HEK293 (cell line): ENCODE results near the gene CREBBP.

Source experiments
- HOXD13 ChIP-seq: sonication (generic); formaldehyde crosslinking; IDR thresholded peaks from 2 replicates; pipeline ENCODE4 v1.8.0; 2022; ENCODE audit warnings: missing genetic modification reagents, borderline replicate concordance
- ZBTB1 ChIP-seq: fragments of 450-650 bp; formaldehyde crosslinking; IDR thresholded peaks from 2 replicates; pipeline ENCODE4 v1.5.1; 2016; ENCODE audit warnings: missing biosample characterization, missing genetic modification characterization
- ZBTB21 ChIP-seq: fragments of 450-650 bp; formaldehyde crosslinking; IDR thresholded peaks from 2 replicates; pipeline ENCODE4 v1.5.1; 2017; ENCODE audit warnings: missing biosample characterization, missing genetic modification characterization
- ZFHX2 ChIP-seq: fragments of 450-650 bp; formaldehyde crosslinking; conservative IDR thresholded peaks from 2 replicates; pipeline ENCODE4 v1.5.1; 2016; ENCODE audit warnings: missing biosample characterization, missing genetic modification characterization
- ZNF133 ChIP-seq: fragments of 450-650 bp; formaldehyde crosslinking; IDR thresholded peaks from 2 replicates; pipeline ENCODE4 v1.5.1; 2016; ENCODE audit warnings: missing biosample characterization, missing genetic modification characterization
- ZNF24 ChIP-seq: fragments of 450-650 bp; formaldehyde crosslinking; IDR thresholded peaks from 2 replicates; pipeline ENCODE4 v1.5.1; 2016; ENCODE audit warnings: missing biosample characterization, missing genetic modification characterization
- ZNF433 ChIP-seq: fragments of 450-650 bp; formaldehyde crosslinking; IDR thresholded peaks from 2 replicates; pipeline ENCODE4 v1.5.1; 2016; ENCODE audit warnings: missing biosample characterization, missing genetic modification characterization, low read depth
- ZNF600 ChIP-seq: fragments of 450-650 bp; formaldehyde crosslinking; IDR thresholded peaks from 2 replicates; pipeline ENCODE4 v1.5.1; 2016; ENCODE audit warnings: missing biosample characterization, missing genetic modification characterization
- ZNF776 ChIP-seq: fragments of 450-650 bp; formaldehyde crosslinking; IDR thresholded peaks from 2 replicates; pipeline ENCODE4 v1.5.0; 2017; ENCODE audit warnings: missing biosample characterization, missing genetic modification characterization, borderline replicate concordance
- TF ChIP-seq, protein P1 (sequence below): fragments of 450-650 bp; formaldehyde crosslinking; IDR thresholded peaks from 2 replicates; pipeline ENCODE4 v1.5.1; 2016; ENCODE audit warnings: missing biosample characterization, missing genetic modification characterization
- TF ChIP-seq, protein P2 (sequence below): fragments of 450-650 bp; formaldehyde crosslinking; IDR thresholded peaks from 2 replicates; pipeline ENCODE4 v1.5.1; 2016; ENCODE audit warnings: missing biosample characterization, missing genetic modification characterization
- TF ChIP-seq, protein P3 (sequence below): fragments of 450-650 bp; formaldehyde crosslinking; IDR thresholded peaks from 2 replicates; pipeline ENCODE4 v1.5.1; 2016; ENCODE audit warnings: missing biosample characterization, missing genetic modification characterization
- TF ChIP-seq, protein P4 (sequence below): fragments of 450-650 bp; formaldehyde crosslinking; optimal IDR thresholded peaks from 2 replicates; pipeline ENCODE3; 2016; ENCODE audit warnings: missing biosample characterization, mild to moderate bottlenecking, missing genetic modification characterization

DNA sequence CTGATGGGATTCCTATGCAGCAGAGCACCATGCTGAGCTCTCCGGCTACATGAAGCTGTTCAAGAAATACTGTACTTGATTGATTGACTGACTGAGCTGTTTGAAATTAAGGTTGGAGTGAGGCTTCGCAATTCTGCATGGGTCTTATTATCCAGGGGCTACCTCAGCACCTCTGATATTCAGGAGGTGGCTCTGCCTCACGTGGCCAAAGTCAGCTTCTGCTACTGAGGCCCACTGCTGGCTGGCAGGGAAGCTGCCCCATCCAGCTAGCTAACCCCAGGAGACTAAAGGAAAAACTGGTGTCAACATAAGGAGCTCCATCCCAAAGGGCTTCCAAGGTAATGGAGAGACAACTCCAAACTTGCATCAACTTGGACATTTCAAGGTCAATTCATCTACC is 97.0 kb downstream of the CREBBP start:
- TF ChIP-seq, protein P1, sequence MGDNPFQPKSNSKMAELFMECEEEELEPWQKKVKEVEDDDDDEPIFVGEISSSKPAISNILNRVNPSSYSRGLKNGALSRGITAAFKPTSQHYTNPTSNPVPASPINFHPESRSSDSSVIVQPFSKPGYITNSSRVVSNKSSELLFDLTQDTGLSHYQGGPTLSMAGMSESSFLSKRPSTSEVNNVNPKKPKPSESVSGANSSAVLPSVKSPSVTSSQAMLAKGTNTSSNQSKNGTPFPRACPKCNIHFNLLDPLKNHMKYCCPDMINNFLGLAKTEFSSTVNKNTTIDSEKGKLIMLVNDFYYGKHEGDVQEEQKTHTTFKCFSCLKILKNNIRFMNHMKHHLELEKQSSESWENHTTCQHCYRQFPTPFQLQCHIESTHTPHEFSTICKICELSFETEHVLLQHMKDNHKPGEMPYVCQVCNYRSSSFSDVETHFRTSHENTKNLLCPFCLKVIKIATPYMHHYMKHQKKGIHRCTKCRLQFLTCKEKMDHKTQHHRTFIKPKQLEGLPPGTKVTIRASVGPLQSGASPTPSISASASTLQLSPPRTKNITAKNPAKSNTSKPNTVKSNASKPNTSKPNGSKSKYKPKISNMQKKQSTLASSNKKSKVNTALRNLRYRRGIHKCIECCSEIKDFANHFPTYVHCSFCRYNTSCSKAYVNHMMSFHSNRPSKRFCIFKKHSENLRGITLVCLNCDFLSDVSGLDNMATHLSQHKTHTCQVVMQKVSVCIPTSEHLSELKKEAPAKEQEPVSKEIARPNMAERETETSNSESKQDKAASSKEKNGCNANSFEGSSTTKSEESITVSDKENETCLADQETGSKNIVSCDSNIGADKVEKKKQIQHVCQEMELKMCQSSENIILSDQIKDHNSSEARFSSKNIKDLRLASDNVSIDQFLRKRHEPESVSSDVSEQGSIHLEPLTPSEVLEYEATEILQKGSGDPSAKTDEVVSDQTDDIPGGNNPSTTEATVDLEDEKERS, result no peak
- TF ChIP-seq, protein P2, sequence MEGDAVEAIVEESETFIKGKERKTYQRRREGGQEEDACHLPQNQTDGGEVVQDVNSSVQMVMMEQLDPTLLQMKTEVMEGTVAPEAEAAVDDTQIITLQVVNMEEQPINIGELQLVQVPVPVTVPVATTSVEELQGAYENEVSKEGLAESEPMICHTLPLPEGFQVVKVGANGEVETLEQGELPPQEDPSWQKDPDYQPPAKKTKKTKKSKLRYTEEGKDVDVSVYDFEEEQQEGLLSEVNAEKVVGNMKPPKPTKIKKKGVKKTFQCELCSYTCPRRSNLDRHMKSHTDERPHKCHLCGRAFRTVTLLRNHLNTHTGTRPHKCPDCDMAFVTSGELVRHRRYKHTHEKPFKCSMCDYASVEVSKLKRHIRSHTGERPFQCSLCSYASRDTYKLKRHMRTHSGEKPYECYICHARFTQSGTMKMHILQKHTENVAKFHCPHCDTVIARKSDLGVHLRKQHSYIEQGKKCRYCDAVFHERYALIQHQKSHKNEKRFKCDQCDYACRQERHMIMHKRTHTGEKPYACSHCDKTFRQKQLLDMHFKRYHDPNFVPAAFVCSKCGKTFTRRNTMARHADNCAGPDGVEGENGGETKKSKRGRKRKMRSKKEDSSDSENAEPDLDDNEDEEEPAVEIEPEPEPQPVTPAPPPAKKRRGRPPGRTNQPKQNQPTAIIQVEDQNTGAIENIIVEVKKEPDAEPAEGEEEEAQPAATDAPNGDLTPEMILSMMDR (tag by site-specific recombination), result no peak
- TF ChIP-seq ZBTB1 (tag by site-specific recombination) (no peak), HOXD13 (no peak), ZNF433 (tag by site-specific recombination) (no peak), ZNF133 (tag by site-specific recombination) (no peak), ZFHX2 (tag by site-specific recombination) (no peak), ZNF776 (tag by site-specific recombination) (no peak), ZBTB21 (tag by site-specific recombination) (no peak), ZNF24 (tag by site-specific recombination) (no peak), ZNF600 (no peak)
- TF ChIP-seq, protein P3, sequence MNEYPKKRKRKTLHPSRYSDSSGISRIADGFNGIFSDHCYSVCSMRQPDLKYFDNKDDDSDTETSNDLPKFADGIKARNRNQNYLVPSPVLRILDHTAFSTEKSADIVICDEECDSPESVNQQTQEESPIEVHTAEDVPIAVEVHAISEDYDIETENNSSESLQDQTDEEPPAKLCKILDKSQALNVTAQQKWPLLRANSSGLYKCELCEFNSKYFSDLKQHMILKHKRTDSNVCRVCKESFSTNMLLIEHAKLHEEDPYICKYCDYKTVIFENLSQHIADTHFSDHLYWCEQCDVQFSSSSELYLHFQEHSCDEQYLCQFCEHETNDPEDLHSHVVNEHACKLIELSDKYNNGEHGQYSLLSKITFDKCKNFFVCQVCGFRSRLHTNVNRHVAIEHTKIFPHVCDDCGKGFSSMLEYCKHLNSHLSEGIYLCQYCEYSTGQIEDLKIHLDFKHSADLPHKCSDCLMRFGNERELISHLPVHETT (tag by site-specific recombination), result no peak
- TF ChIP-seq, protein P4, sequence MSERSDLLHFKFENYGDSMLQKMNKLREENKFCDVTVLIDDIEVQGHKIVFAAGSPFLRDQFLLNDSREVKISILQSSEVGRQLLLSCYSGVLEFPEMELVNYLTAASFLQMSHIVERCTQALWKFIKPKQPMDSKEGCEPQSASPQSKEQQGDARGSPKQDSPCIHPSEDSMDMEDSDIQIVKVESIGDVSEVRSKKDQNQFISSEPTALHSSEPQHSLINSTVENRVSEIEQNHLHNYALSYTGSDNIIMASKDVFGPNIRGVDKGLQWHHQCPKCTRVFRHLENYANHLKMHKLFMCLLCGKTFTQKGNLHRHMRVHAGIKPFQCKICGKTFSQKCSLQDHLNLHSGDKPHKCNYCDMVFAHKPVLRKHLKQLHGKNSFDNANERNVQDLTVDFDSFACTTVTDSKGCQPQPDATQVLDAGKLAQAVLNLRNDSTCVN (tag by site-specific recombination), result no peak
